Neural cell (in vitro differentiated cells): ENCODE results near the gene CPXM1.

Experiments
- EP300 ChIP-seq: fragments of 450-650 bp; conservative IDR thresholded peaks from 2 replicates; pipeline ENCODE4 v1.6.1; 2014; ENCODE audit warnings: antibody characterized with exemption, mild to moderate bottlenecking, moderate library complexity; ENCODE audit not compliant: poor library complexity, severe bottlenecking
- EZH2 ChIP-seq: fragments of 200-600, 300-800 bp; shearing (Covaris generic), sonication (generic); IDR thresholded peaks from 2 replicates; pipeline ENCODE4 v1.6.1; 2014; ENCODE audit warnings: antibody characterized with exemption, low read length, borderline replicate concordance, mild to moderate bottlenecking; ENCODE audit not compliant: insufficient read depth, poor library complexity, severe bottlenecking

- no peak for TF ChIP-seq EP300
- TF ChIP-seq EZH2 = no peak
These were observed 51.0 kb downstream of the CPXM1 start for GRCh38 chr20:2749343-2749950.
